ENCODE data around the gene PRR36. TPM values are rescaled to one million over a fixed set of nuclear protein-coding genes. Genes with fewer than 3 reads are reported as not detected.

Gene PRR36
- total RNA-seq, 1 experiment from 2014 or later = 12.9 TPM

- Histone ChIP-seq H4K20me1 (ENCODE audit: insufficient read depth) (peaks cover 8% of the 10 kb centered on the region; the same call in 1 of the 2 replicates), H3K9me2 (ENCODE audit: insufficient read depth) (no peaks in the 10 kb centered on the region), H2AFZ (no peak overlapping the region), H3K27ac (no peak overlapping the region), H3K79me2 (ENCODE audit: low read depth) (peaks cover 46% of the 10 kb centered on the region), H3K4me2 (no peak overlapping the region), H3F3A (ENCODE audit: insufficient read depth, low read depth) (peaks cover 26% of the 10 kb centered on the region), H3K4me1 (replicated peaks; ENCODE audit: insufficient read depth) (peaks cover 19% of the 10 kb centered on the region; the same call in 1 of the 2 replicates), H3K36me3 (ENCODE audit: low read depth) (0 out of 2 replicates have a peak, but pooled peaks cover 6% of the 10 kb centered on the region), H3K27me3 (ENCODE audit: insufficient read depth, low read depth) (no peaks in the 10 kb centered on the region), H3K9me3 (ENCODE audit: insufficient read depth, low read depth) (no peaks in the 10 kb centered on the region), H3K4me3 (no peak overlapping the region)
- BruUV-seq (replicated peaks) = no TSS peak
- TF ChIP-seq EZH2 (IDR thresholded peaks at IDR 0.05; ENCODE audit: low read depth) (no peak), CTCF (conservative IDR thresholded peaks at IDR 0.05) (no peak)
- POLR2A ChIA-PET (ENCODE audit: unreplicated experiment) = interaction anchor here (0.7 kb wide), 1 partner anchor 19 kb away, joined by 5 read pairs; the partner anchor contains the start of gene SNAPC2
- CTCF ChIA-PET = interaction anchor here (0.6 kb wide), 1 partner anchor 89 kb away, joined by 4 read pairs; no protein-coding TSS in a partner anchor
- intact Hi-C loops (cut with micrococcal nuclease; ENCODE audit: unreplicated experiment) = loop anchor here (5.0 kb wide), 1 partner anchor 49 kb away; no protein-coding TSS in a partner anchor
- DNase-seq = no peak
These were observed 26.7 kb upstream of the PRR36 start for GRCh38 chr19:7900931-7901330.

GRCh38 chr19:7900401-7900870 is 26.2 kb upstream of the PRR36 start:
- H2AFZ ChIP-seq = no peak overlapping the region
- no peak for DNase-seq
- H3K4me3 ChIP-seq = no peak overlapping the region
- no peaks in the 10 kb centered on the region for H3K9me2 ChIP-seq (ENCODE audit: insufficient read depth)
- 0 out of 2 replicates have a peak, but pooled peaks cover 6% of the 10 kb centered on the region for H3K36me3 ChIP-seq (ENCODE audit: low read depth)
- no peak overlapping the region for H3K27ac ChIP-seq
- H3K9me3 ChIP-seq (ENCODE audit: insufficient read depth, low read depth) = no peaks in the 10 kb centered on the region
- ChIA-PET CTCF (no interaction called here), POLR2A (ENCODE audit: unreplicated experiment) (interaction anchor here (0.6 kb wide), 1 partner anchor 102 kb away, joined by 3 read pairs; no protein-coding TSS in a partner anchor)
- peaks cover 3% of the 10 kb centered on the region; the same call in 1 of the 2 replicates for H4K20me1 ChIP-seq (ENCODE audit: insufficient read depth)
- peaks cover 24% of the 10 kb centered on the region for H3K4me1 ChIP-seq (replicated peaks; ENCODE audit: insufficient read depth)
- BruUV-seq (replicated peaks) = no TSS peak
- H3K4me2 ChIP-seq = no peak overlapping the region
- intact Hi-C loops (cut with micrococcal nuclease; ENCODE audit: unreplicated experiment) = loop anchor here (5.0 kb wide), 1 partner anchor 48 kb away; no protein-coding TSS in a partner anchor
- TF ChIP-seq EZH2 (IDR thresholded peaks at IDR 0.05; ENCODE audit: low read depth) (no peak), CTCF (conservative IDR thresholded peaks at IDR 0.05) (no peak)
- H3K27me3 ChIP-seq (ENCODE audit: insufficient read depth, low read depth) = no peaks in the 10 kb centered on the region
- peaks cover 46% of the 10 kb centered on the region for H3K79me2 ChIP-seq (ENCODE audit: low read depth)
- H3F3A ChIP-seq (ENCODE audit: insufficient read depth, low read depth) = peaks cover 26% of the 10 kb centered on the region

- BruUV-seq (replicated peaks) = no TSS peak
- CTCF ChIA-PET = no interaction called here
- peaks cover 44% of the 10 kb centered on the region for H3K79me2 ChIP-seq (ENCODE audit: low read depth)
- POLR2A ChIA-PET (ENCODE audit: unreplicated experiment) = interaction anchor here (0.6 kb wide), 1 partner anchor 103 kb away, joined by 3 read pairs; no protein-coding TSS in a partner anchor
- H3K9me3 ChIP-seq (ENCODE audit: insufficient read depth, low read depth) = no peaks in the 10 kb centered on the region
- no peak overlapping the region for H3K4me3 ChIP-seq
- intact Hi-C loops (cut with micrococcal nuclease; ENCODE audit: unreplicated experiment) = loop anchor here (5.0 kb wide), 1 partner anchor 48 kb away; no protein-coding TSS in a partner anchor
- no peaks in the 10 kb centered on the region for H4K20me1 ChIP-seq (ENCODE audit: insufficient read depth)
- DNase-seq = no peak
- peaks cover 25% of the 10 kb centered on the region for H3K4me1 ChIP-seq (replicated peaks; ENCODE audit: insufficient read depth)
- peaks cover 30% of the 10 kb centered on the region for H3F3A ChIP-seq (ENCODE audit: insufficient read depth, low read depth)
- H3K27ac ChIP-seq = no peak overlapping the region
- H3K27me3 ChIP-seq (ENCODE audit: insufficient read depth, low read depth) = no peaks in the 10 kb centered on the region
- no peak overlapping the region for H2AFZ ChIP-seq
- 0 out of 2 replicates have a peak, but pooled peaks cover 6% of the 10 kb centered on the region for H3K36me3 ChIP-seq (ENCODE audit: low read depth)
- H3K9me2 ChIP-seq (ENCODE audit: insufficient read depth) = no peaks in the 10 kb centered on the region
- H3K4me2 ChIP-seq = no peak overlapping the region
- no peak for TF ChIP-seq CTCF (conservative IDR thresholded peaks at IDR 0.05)
- TF ChIP-seq EZH2 (IDR thresholded peaks at IDR 0.05; ENCODE audit: low read depth) = no peak
These were observed 25.7 kb upstream of the PRR36 start for GRCh38 chr19:7899751-7900378.
